Kidney (tissue), 14 donors: ENCODE data around the gene ZFR2. TPM values are rescaled to one million over a fixed set of nuclear protein-coding genes. Genes with fewer than 3 reads are reported as not detected.
A peak's percentile ranks its signal among the peaks of the same experiment; 100 is the strongest.

Experiments used
- DNase-seq, 5 donors: peaks; one replicate each; pipeline ENCODE4 v3.0.0-alpha.2; 2013 to 2020
- FAIRE-seq: peaks from 2 replicates; lab custom pipeline; 2012; peaks lifted over from hg19 to GRCh38; lab: Jason Lieb, UNC
- H3K27ac ChIP-seq, 2 donors: one replicate each; pipeline ENCODE4 v1.7.0; 2013; ENCODE audit warnings: low read depth in 2 of 2, low read length in 2 of 2, inconsistent platforms in 1 of 2
- H3K27me3 ChIP-seq: one replicate; pipeline ENCODE4 v1.7.1; 2013; ENCODE audit warnings: low read length, inconsistent platforms; ENCODE audit not compliant: control insufficient read depth, insufficient read depth
- H3K36me3 ChIP-seq, 3 donors: one replicate each; pipeline versions ENCODE4 v1.7.0 to v1.7.1; 2013; ENCODE audit warnings: low read length in 3 of 3, control low read depth in 1 of 3, inconsistent platforms in 1 of 3; ENCODE audit not compliant: insufficient read depth in 3 of 3, control insufficient read depth in 2 of 3
- H3K4me1 ChIP-seq, 3 donors: one replicate each; pipeline versions ENCODE4 v1.7.0 to v1.7.1; 2013; ENCODE audit warnings: low read length in 3 of 3, inconsistent platforms in 1 of 3, low read depth in 1 of 3; ENCODE audit not compliant: control insufficient read depth in 2 of 3, insufficient read depth in 2 of 3
- H3K4me3 ChIP-seq, 3 donors: one replicate each; pipeline versions ENCODE4 v1.7.0 to v1.8.1; 2013; ENCODE audit warnings: low read length in 3 of 3, control low read depth in 1 of 3, inconsistent platforms in 1 of 3
- H3K9ac ChIP-seq, 3 donors: one replicate each; pipeline versions ENCODE4 v1.7.0 to v1.7.1; 2013; ENCODE audit warnings: low read length in 3 of 3, control low read depth in 1 of 3, inconsistent platforms in 1 of 3
- H3K9me3 ChIP-seq, 3 donors: one replicate each; pipeline versions ENCODE4 v1.7.0 to v1.7.1; 2013; ENCODE audit warnings: low read length in 3 of 3, control low read depth in 1 of 3, inconsistent platforms in 1 of 3; ENCODE audit not compliant: control insufficient read depth in 2 of 3, insufficient read depth in 1 of 3
- CTCF ChIP-seq: IDR thresholded peaks from 3 replicates; pipeline ENCODE4 v1.5.1; 2012; ENCODE audit warnings: mild to moderate bottlenecking, moderate library complexity, borderline replicate concordance; ENCODE audit not compliant: insufficient read depth; ENCODE audit errors: extremely low read depth
- intact Hi-C: fragments of 100-400 bp; cut with DNase I; formaldehyde crosslinking; loops from one replicate; pipeline ENCODE4 v1.11.1; 2022
- polyA plus RNA-seq: library from polyadenylated mRNA; stranded (reverse); fragments of 350-450 nt; fragmentation: Illumina TruSeq; extraction: RNeasy Lipid Tissue Mini Kit (QIAGEN cat#74804); gene quantifications from one replicate; pipeline ENCODE4 v1.2.3, GENCODE V29; 2014; ENCODE audit warnings: low read depth, low replicate concordance; ENCODE audit not compliant: insufficient read depth
- total RNA-seq: library from RNA; stranded (reverse); fragmentation: NEBNext Ultra II Directional; extraction: Animal tissue kit (Norgen Biotek cat#: 25700); gene quantifications from one replicate; pipeline ENCODE4 v1.2.1, GENCODE V29; 2021
- donor health status: control.
- donor health status: control.
- donor health status: control.
- donor health status: control.
- donor health status: control.
- donor health status: DM: yes; HTN: yes; CAD: no.
- donor health status: Normal renal cell carcinoma (clear cell type).

The ZFR2 gene
- total and polyA plus RNA-seq, 2 donors from 2014 or later: 0.22 TPM; not detected in 1

DNA sequence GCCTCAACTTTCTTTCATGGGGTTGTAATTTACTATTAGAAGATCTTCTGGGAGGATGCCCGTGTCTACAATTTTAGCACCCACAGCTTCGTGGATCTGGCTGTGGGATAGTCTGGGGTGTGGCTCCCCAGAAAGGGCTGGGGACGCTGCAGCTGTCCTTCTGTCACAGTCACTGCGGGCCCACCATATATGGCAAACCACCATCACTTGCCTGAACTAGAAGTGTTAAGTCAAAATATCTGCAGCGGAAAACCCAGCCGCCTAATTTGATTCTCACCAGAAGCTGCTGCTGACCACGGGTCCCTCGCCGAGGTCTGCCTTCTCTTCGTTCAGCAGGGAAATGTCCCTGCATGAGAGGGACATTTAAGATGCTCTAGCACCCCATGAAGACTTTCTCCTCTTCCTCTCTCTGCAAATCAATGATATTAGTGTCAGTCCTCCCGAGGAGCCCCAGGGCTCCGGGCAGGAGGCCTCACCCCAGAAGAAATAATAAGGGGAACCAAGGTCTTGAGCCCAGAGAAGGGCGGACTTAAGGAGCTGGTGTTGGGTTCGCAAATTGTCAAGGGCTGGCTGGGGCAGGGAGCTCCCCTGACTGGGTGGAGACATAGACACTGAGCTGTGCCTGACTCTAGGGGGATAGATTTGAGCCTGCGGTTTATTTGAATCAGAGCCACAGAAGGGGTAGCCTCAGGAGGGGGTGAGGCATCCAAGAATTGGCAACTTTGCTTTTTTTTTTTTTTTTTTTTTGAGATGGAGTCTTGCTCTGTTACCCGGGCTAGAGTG is 79.7 kb downstream of the ZFR2 start:
- Histone ChIP-seq H3K4me3 (no peak overlapping the region), H3K9ac (no peak overlapping the region), H3K36me3 (no peaks in the 10 kb centered on the region), H3K9me3 (no peaks in the 10 kb centered on the region), H3K27ac (no peak overlapping the region), H3K27me3 (peaks cover 2% of the 10 kb centered on the region), H3K4me1 (no peaks in the 10 kb centered on the region)
- no peak for TF ChIP-seq CTCF
- intact Hi-C loops: no loop called here
- DNase-seq (peak in 1 of 5 donors; percentile 50), FAIRE-seq (no peak)

DNA sequence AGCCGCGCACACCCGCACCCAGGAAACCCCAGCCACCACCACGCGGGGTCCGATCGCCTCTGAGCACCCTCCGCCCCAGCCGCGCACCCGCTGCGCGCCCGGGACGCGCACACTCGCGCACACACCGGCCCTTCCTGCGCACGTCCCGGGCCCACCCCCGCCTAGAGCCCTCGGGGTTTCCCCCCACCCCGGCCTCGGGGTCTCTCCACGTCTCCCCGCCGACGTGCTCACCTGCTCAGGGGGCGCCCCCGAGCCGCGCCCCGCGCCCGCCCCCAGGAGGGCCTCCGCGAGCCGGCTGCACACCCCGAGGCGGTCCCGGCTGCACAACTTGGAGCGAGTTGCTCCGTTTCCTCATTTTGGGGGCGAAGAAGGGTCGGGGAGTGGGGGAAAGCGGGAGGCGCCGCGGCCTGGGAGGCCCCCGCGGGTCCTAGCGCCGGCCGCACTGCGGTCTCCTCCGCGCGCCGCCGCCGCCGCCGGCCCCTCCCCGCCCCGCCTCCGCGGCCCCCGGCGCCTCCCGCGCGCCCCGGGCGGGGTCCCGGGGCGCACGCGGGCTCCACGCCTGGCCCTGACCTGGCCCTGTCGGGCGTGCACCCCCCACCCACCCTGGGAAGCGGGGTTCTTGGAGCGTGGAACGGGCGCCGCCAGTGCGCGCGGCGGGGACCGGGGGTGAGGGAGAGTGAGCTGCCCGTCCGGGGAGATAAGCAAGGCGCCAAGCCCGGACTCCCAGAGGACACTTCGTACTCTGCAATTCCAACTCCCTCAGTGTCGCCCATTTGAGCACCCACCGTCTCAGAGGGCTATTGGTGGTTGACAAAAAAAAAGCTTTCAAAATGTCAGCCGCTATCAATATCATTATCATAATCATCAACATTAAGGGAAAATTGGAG is 82.7 kb downstream of the ZFR2 start, which contains the start of gene MATK:
MATK (minus strand) TSS at position 444 of the 887 bp plus-strand sequence. CDS start 1,246 bp downstream, outside the sequence.
- FAIRE-seq (no peak), DNase-seq (peak in 2 of 5 donors; percentile 15 to 50)
- peaks cover 0 to 13% (median 3%) of the 10 kb centered on the region in 3 donors for H3K9me3 ChIP-seq
- H3K27ac ChIP-seq: no peak within 1 kb of the TSS
- no peaks in the 10 kb centered on the region for H3K4me1 ChIP-seq
- no peak within 1 kb of the TSS for H3K9ac ChIP-seq
- no peak for TF ChIP-seq CTCF
- H3K36me3 ChIP-seq: no peaks in the 10 kb centered on the region
- intact Hi-C loops: no loop called here
- H3K4me3 ChIP-seq: no peak within 1 kb of the TSS
- peaks cover 2% of the 10 kb centered on the region for H3K27me3 ChIP-seq

DNA sequence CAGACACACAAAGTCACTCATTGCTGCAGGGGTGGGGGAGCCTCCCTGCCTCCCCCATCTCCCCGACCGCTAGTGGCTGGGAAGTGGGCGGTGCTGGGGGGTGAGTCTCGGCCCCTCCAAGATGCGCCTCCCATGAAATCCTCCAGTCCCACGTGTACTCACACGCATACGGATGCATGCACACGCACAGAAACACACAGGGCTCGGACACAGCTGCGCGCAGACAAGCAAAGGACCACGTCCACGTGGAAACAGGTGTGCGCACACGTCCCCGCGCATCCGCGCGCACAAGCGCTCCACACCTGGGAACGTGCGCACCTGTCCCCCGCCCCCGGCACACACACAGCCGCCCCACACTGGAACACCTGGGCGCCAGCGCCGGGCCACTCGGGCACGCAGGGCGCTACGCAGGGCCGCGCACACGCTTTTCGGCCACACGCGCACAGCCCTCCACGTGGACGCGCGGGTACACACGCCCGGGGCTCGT is 83.3 kb downstream of the ZFR2 start:
- H3K27ac ChIP-seq: no peak overlapping the region
- H3K4me3 ChIP-seq: no peak overlapping the region
- no peak overlapping the region for H3K9ac ChIP-seq
- TF ChIP-seq CTCF: no peak
- DNase-seq: peak in 1 of 5 donors; percentile 59
- H3K9me3 ChIP-seq: peaks cover 0 to 14% (median 3%) of the 10 kb centered on the region in 3 donors
- intact Hi-C loops: no loop called here
- no peak for FAIRE-seq
- peaks cover 2% of the 10 kb centered on the region for H3K27me3 ChIP-seq
- no peaks in the 10 kb centered on the region for H3K36me3 ChIP-seq
- H3K4me1 ChIP-seq: no peaks in the 10 kb centered on the region
